ENCODE measurements around the gene POLR2A.
"Not testable (repeated sequence)": the region's sequence is repeated elsewhere in the genome, so short reads cannot be mapped to it uniquely, and the experiment has no call there.

The POLR2A gene

DNA sequence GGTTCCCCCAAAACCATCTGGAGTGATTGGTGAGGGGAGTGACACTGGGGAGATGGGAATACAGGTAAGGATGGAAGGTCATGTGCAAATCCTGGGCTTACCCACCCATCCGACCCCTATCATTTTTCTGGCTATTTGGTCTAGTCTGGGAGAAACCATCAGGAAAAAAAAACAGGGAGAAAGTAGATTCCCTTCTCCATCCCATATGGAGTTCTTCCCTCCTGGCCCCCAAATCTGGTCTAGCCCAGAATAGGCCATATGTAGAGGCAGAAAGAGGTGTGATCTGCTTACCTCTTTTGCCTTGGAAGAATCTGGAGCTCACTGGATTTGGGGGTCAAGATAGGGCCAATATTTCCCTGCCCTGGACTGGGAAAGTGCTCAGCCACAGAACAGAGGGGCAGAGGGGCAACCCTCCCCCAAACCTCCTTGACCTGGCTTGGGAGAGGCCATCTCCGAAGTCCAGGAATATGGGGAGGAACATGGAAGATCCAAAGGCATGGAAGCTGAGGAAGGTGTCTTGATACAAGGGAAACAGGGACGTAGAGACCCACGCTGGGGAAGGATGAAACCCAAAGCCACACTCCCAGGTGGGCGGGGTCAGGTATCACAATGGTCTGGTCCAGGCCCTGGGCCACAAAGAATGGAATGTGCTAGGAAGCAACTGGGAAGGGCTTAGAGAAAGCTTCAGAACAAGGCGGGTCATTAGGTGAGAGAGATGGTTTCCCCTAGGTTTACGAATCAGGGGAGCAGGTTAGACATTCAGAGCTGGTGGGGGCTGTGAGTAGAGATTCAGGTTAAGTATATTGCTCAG lies 23.1 kb upstream of the POLR2A start:
- DNase-seq: no peak

DNA sequence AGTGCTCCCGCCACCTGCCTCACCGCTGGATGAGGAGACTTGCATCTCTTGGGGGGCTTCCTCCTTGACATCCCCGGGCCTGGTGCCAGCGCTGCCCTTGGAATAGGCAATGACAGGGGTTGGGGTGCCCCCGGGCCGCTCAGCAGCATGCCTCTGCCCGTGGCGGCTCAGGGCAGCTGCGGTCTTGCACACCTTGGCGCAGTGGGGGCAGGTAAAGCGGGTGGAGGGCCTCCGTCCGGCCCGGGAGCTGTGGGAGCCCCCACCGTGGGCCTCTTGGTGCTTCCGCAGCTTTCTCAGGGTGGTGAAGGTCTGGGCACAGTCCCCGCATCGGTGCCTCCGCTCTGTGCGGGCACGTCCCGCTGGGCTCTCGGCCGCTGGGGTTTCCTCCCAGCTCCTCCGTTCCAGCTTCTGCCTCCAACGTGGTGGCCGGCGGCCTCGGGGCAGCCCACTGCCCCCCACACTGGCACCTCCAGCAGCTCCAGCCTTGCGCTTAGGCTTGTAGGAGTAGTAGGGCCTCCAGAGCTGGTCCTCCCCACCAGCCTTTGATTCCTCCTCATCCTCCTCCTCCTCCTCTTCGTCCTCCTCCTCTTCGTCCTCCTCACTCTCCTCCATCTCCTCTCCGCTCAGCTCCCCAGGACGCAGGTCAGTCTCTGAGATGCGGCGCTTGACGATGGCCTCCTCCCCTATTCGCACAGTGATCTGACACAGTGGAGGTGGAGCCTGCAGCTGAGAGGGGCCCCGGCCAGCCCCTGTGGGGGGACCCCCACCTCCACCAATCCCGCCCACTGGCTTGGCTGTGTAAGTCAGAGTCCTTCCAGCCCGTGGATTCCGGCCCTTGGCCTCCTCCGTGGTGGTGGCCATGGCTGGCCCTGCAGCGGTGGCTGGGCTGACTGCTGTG lies 21.4 kb upstream of the POLR2A start:
- DNase-seq: no peak

DNA sequence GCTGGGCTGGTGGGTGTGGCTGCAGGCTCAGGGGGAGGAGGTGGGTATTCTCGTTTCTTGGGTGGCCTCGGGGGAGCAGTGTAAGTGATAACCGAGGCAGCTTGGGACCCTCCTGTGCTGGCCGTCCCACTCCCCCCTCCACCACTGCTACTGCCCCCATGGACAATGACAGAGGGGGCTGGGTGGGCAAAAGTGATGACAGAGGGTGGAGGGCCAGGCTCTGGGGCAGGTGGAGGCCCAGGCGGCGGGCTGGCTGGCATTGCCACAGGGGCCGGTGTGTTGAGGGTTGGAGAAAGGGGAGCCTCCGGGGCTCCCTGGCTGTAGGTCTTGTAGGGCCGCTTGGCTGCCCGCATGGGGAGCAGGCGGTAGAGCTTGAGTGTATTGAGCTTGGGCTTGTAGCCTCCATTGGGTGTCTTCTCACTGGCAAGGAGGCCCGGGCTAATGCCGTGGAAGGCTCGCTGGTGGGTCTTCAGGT lies 20.8 kb upstream of the POLR2A start:
- no peak for DNase-seq

DNA sequence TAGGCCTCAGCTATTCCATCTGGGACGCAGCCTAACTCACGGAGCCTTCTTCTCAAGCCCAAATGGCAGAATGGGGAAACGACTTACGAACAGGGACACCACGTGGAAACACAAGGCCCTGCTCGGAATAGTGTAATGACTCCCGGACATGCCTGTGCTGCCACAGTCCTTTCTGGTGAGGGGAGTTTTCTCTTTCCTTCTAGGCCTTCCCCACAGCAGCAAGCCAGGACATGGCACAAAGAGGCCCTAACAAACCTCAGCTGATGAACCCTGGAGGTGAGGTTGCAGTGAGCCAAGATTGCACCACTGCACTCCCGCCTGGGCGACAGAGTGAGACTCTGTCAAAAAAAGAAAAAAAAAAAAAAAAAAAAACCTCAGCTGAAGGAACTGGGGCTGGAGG lies 20.1 kb upstream of the POLR2A start:
- no peak for DNase-seq

DNA sequence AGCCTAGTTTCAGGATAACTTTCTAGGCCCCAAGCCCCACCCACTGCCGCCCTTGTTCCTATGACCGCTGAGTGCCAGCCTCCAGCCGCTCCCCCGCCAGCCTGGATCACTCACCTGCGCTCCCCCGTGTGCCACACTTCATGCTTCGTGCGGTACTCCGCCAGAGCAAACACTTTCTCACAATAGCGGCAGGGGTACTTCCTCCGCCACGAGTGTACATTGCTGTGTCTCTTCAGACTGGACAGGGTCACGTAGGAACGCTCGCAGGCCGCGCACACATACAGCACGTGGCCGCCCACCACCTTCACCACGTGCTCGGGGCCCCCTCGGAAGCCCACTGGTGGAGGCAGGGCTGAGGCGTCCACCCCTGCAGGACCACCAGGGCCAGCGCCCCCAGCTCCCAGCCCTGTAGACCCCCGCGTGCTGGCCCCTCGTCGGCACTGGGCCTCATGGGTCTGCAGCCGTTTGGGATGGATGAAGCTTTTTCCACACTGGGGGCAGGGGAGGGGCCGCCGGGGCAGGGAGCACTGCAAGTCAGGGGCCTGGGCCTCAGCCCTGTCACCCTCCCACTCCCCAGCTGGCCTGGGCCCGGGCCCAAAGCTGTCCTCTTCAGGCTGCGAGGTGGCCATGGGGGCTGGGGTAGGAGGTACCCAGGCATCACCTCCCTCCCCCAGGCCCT lies 18.4 kb upstream of the POLR2A start:
- no peak for DNase-seq

DNA sequence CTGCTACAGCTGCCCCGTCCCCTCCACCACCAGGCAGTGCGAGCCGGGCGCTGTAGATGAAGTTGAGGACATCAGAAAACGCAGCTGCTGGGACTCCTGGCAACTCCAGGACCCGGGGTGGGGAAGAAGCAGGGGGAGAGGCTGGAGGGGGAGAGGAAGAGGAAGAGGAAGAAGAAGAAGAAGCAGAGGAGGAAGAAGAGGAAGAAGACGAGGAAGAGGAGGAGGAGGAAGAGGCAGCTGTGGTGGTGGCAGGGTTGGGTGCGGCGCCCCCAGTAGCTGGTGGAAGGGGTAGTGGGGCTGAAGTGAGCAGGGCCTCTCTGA lies 17.9 kb upstream of the POLR2A start:
- DNase-seq: no peak

DNA sequence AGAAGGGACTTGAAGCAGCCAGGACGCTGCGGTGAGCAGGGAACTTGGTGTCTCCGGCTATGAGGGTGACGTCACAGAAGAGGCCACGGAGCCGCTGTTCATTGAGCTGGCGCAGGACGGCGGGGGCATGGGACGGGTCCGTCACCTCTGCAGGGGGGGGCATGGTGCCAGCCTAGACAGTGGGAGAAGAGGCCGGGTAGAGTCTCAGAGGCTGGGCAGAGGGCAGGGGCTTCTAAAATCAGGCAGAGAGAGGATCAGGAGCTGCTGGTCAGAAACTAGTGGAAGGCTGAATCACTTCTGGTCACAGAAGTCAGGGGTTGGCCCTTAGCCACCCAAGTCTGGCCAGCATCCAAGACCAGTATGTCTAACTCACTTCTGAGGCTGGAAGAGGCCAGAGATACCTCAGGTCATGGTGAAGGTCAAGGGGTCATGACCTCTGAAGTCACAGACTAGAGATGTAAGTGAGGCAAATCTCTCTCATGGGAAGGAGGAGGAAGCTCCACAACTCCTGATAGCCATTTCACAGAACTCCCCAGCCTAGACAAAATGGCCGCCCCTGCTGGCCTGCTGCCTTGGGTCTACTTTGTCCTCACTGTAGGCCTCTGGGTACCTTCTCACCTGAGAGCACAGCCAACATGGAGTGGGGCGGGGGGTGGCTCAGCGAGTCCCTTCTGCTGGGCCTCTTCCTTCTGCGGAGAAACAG lies 17.4 kb upstream of the POLR2A start:
- DNase-seq: peak in 1 of 2 donors; percentile 52

DNA sequence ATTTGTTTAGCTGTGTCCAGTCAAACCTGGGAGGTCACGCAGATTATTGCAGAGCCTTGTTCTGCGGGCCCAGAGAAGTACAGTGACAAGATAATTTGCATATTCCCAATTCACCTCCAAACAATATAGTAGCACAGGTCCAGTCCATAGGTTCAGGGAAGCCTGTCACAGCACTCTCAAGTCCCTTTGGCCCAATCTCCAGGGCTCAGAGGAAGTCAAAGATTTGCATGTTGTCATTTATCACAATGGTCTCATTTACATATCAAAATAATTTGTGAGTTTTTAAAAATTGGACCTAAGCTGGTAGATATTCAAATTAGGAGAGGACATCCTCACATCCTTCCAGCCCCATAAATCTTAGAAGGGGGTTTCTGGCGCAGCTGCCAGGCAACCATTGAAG lies 16.7 kb upstream of the POLR2A start:
- no peak for DNase-seq

DNA sequence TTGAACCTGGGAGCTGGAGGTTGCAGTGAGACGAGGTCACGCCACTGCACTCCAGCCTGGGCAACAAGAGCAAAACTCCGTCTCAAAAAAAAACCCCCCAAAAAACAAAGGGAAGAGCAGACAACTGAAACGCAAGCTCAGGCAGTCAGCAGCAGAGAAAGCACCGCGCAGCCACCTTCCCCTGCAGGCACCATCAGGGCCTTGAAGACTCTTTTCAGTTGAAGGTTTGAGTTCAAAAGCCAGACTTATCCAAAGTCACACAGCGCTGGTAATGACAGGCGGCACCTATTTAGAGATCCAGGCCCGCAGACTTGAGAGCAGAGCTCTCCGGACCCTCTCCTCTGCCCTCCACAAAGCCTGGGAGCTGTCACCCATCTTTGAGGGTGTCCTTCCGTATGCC lies 15.9 kb upstream of the POLR2A start:
- DNase-seq: no peak

DNA sequence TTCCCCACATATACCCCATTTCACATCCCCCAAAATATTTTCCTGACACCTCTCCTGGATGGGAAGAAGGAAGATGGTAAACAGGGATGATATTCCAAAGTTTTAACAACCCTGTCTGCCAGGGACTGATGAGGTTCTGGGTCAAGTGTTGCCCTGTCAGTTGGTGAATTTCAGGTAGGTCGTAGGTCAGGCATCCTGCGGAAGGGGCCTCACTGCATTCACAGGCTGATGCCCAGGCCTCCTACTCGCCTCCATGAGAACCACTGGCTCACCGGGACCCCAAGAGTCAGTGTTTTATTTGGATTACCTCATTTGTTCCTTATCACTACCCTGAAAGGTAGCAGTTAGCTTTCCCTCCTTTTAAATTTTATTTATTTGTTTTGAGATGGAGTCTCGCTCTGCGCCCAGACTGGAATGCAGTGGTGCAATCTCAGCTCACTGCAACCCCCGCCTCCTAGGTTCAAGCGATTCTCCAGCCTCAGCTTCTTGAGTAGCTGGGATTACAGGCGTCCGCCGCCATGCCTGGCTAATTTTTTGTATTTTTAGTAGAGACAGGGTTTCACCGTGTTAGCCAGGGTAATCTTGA lies 15.3 kb upstream of the POLR2A start:
- DNase-seq: no peak

DNA sequence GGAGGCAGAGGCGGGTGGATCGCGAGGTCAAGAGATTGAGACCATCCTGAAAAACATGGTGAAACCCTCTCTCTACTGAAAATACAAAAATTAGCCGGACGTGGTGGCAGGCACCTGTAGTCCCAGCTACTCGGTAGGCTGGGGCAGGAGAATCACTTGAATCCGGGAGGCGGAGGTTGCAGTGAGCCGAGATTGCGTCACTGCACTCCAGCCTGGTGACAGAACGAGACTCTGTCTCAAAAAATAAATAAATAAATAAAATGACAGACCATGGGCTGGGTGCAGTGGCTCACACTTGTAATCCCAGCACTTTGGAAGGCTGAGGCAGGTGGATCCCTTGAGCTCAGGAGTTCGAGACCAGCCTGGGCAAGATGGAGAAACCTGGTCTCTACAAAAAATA lies 14.3 kb upstream of the POLR2A start:
- DNase-seq: not testable (repeated sequence)

DNA sequence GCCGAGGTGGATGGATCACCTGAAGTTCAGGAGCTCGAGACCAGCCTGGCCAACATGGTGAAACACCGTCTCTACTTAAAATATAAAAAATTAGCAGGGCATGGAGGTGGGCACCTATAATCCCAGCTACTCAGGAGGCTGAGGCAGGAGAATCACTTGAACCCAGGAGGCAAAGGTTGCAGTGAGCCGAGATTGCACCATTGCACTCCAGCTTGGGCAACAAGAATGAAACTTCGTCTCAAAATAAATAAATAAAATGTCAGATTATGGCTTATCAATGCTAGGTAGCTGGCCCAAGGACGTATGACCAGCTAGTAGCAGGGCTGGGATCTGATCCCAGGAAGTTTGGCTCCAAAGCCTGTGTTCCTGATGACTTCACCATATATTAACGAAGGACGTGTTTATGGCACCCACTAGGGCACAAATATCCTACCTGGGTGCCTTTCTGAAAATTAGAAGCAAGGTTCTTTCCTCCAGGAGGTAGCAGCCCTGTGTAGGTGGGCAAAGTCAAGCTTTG lies 13.7 kb upstream of the POLR2A start:
- not testable (repeated sequence) for DNase-seq

DNA sequence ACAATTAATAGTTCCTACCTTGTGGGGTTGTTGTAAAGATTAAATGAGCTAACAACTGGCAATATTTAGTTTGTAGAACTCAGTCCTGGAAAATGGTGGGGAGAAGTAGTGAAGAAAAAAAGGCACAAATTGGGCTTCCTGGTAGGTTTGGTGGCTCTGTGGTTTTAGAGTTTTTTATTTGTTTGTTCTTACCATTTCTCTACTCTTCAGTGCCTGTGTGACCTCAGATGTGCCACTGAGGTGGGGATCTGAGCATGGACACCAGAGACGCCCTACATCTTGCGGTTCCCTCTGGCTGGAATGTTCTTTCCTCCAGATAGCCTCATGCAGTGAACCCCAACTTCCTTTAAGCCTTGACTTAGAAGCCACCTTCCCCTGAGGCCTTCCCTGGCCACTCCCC lies 12.4 kb upstream of the POLR2A start:
- no peak for DNase-seq

DNA sequence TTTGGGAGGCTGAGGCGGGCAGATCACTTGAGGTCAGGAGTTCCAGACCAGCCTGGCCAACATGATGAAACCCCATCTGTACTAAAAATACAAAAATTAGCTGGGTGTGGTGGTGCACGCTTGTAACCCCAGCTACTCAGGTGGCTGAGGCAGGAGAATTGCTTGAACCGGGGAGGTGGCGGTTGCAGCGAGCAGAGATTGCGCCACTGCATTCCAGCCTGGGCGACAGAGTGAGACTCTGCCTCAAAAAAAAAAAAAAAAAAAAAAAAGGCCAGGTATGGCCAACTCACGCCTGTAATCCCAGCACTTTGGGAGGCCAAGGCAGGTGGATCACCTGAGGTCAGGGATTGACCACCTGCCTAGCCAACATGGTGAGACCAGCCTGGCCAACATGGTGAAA lies 9.4 kb upstream of the POLR2A start:
- not testable (repeated sequence) for DNase-seq

DNA sequence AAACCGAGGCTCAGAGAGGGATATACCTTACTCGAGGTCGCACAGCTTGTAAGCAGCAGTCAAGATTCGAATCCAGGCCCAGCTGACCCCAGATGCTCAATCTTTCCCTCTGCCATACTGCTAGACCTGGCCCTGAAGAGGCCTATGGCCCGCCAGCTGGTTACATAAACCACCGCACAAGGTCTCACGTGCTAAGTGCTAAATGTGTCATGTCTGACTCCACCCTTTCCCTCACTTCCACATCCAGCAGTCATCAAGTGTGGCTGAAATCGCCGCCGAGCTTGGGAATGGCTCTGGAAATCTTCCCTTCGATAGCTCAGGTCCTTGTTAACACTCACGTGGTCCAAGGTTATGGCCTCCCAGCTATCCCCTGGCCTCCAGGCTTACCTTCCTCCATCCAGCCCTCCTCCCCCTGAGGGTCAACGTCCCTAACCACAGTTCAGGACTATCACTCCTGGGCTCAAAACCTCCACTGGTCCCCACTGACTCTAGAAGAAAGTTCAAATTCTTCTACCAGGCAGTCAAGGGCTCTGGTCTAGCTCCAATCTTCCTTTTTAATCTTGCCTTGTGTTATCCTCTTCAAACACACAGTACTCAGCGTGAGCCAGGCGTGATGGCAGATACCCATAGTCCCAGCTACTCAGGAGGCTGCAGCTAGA lies 8.3 kb upstream of the POLR2A start:
- DNase-seq: peak in 1 of 2 donors; percentile 57

DNA sequence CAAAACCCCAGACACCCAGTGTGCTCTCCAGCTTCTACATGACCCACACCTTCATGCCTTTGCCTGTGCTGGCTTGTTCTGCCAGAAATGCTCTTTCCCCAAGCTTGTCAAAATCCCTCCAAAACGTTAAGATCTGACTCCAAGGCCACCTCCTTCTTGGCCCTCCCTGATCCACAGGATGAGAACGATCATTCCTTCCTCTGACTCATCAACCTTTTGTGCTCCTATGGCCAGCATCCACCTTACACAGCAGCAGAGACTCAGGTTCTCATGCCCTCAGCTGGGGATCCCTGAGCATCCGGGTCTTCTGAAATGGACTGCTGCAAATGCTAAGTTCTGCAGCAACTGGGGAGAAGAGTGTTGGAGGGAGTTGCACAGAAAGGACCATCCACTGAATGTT lies 7.7 kb upstream of the POLR2A start:
- DNase-seq: no peak

DNA sequence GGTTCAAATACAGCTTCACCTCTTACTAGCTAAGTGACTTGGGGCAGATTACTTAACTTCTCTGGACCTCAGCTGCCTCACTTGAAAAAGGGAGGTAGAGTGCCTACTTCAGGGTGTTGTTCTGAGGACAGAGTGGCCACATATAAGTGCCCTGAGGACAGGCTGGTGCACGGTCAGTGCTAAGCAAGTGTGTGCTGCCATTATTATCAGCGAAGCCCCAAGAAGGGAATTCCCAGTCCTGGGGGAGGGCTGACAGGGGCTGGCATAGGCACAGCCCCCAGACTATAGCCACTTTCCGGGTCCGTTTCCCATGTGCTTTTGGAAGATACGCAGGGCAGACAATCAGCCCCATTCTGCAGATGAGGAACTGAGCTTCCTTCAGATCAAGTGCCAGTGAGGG lies 7.2 kb upstream of the POLR2A start:
- DNase-seq: no peak

DNA sequence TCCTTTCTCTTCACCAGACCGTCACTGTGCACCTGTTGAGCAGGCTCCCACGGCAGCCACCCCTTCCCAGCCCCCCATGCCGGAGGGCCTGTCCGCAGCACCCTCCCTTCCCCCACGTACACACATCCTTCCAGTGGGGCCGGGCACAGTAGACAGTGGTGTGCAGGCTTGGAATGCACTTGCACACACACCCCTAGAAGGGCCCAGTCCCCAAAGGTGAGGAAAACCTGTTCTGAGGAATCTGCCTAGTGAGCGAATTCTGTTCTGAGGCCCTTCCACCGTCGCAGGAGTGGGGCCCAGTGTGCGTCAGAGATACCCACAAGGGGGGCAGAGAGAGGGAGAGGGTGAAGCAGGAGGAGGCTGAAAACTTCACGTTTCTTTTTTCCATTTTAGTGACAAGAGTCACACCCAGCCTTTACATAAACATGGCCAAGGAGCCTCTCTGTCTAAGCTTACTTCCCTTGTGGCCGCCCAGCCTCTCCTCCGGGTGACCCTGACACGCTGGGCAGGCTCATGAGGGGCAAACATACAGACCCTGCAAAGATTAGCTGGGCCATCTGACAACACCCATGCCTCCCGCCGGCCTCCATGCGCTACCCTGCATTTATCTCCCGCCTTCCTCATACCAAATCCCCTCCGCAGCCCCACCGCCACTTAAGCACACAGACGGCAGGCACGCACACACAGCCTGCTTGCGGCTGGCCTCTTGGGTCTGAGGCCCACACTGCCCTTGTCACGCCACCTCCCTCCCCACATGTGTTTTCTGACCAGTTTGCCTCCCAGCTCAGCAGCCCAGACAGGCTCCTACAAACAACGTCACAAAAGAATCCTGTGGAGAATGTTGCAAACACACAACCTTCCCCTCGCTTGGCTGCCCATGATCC lies 6.5 kb upstream of the POLR2A start:
- peak; percentile 35 to 67 for DNase-seq

DNA sequence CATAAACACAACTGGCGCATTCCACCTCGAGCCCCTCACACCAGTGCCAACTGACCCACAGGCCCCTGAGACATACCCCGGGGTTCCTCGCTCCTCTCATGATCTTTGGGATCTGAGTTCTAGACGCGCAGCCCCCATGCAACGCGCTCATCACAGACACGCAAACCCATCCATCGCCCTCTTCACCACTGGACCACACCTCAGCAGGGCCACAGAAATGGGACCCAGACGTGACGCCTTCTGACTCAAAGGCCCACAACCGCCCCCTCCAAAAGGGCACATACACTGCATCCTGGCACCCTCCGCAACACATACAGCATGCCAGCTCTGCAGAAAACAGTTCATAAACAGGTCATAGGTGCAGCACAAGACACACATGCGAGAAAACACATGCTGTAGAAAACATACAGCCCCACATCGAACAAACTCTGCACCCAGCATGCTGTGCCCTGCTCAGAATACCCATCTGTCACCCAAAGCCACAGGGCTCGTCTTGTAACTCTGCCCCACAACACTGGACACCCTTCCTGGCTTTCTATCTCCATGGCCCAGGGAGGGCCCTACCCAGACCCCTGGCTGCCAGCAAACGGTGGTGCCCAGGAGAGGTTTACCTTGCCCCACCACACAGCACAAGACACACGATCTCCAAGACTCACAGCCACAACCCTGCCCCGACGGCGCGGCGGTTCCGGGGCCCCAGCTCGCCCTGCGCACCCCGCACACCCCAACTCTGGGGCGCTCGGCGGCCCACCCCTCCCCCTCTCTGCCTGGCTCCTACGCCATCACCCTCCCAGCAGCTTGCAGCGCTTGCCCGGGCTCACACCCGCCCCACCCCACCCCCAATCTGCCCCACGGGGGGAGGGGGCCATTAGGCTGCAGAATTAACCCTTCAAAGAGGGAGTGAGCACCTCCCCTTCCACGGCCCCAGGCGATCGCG lies 5.6 kb upstream of the POLR2A start:
- peak; percentile 82 to 83 for DNase-seq

Data from CD4-positive, alpha-beta T cell treated with Interleukin-4 for 1 hour (primary cell).